ENCODE measurements around the gene MCM9. TPM values are rescaled to one million over a fixed set of nuclear protein-coding genes. Genes with fewer than 3 reads are reported as not detected.

MCM9 gene
- 18.0 TPM for total RNA-seq (ENCODE audit: unreplicated experiment)
- long read RNA-seq, partial matches to known transcripts, result 0 of 7 reads
- long read RNA-seq, other reads (novel, unspliced or antisense), result 4 of 7 reads

DNA sequence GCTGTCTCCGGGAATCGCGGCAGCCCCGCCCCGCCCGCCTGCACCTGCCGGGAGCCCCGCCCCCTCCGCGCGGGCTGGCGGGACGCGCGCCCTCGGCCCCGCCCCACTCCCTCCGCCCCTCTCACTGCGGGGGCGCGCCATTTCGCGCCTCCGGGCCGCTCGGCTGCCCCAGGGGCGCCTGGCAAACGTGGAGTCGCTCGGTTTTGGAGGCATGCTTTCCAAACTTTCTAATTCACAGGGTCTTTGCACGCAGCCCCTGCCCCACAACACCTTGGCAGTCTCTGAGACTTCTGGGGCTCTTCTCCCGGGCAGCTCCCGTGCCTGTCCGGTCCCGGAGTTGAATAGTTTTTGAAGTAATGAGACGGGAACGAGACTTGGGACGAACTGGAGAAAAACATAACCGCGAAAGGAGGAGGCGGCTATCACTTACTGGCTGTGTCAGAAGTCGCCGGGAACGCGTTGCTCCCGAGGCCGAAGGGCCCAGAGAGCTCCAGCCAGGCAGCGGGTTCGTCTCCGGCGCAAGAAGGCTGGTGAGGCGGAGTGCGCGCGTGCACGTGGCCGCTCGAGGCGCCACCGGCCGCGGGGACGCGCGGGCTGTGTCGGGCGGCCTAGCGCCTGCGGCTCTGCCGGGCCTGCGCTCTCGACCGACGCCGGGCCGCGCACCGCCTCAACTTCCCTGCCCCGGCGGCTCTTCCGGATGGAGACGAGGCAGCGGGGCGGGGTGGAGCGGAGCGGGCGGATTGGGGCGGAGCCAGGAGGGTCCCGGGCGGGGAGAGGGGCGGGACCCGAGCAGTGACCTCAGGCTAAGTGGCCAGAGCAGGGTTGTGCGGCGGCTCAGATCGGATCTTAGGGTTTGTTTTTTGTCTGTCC, at the start of gene MCM9:
Gene MCM9 (minus strand): TSS at position 699 of the 870 bp plus-strand sequence. CDS start 3,436 bp downstream, outside the sequence.
- H3K9me3 Mint-ChIP-seq (ENCODE audit: unreplicated experiment), result peaks cover 2% of the 10 kb centered on the region
- peaks cover 12% of the 10 kb centered on the region for H3K4me1 Mint-ChIP-seq (ENCODE audit: low read depth, unreplicated experiment)
- peak within 1 kb of the TSS; percentile 94 for H3K4me3 Mint-ChIP-seq (ENCODE audit: unreplicated experiment)
- H3K27me3 Mint-ChIP-seq (ENCODE audit: unreplicated experiment), result no peaks in the 10 kb centered on the region
- TF ChIP-seq, protein P1, sequence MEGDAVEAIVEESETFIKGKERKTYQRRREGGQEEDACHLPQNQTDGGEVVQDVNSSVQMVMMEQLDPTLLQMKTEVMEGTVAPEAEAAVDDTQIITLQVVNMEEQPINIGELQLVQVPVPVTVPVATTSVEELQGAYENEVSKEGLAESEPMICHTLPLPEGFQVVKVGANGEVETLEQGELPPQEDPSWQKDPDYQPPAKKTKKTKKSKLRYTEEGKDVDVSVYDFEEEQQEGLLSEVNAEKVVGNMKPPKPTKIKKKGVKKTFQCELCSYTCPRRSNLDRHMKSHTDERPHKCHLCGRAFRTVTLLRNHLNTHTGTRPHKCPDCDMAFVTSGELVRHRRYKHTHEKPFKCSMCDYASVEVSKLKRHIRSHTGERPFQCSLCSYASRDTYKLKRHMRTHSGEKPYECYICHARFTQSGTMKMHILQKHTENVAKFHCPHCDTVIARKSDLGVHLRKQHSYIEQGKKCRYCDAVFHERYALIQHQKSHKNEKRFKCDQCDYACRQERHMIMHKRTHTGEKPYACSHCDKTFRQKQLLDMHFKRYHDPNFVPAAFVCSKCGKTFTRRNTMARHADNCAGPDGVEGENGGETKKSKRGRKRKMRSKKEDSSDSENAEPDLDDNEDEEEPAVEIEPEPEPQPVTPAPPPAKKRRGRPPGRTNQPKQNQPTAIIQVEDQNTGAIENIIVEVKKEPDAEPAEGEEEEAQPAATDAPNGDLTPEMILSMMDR (IDR thresholded peaks at IDR 0.05; ENCODE audit: partially characterized antibody, unreplicated experiment), result no peak
- DNase-seq, result peak; percentile 96
- H3K36me3 Mint-ChIP-seq (ENCODE audit: unreplicated experiment), result no peaks in the 10 kb centered on the region
- peak within 1 kb of the TSS; percentile 91 for H3K27ac Mint-ChIP-seq (ENCODE audit: unreplicated experiment)

DNA sequence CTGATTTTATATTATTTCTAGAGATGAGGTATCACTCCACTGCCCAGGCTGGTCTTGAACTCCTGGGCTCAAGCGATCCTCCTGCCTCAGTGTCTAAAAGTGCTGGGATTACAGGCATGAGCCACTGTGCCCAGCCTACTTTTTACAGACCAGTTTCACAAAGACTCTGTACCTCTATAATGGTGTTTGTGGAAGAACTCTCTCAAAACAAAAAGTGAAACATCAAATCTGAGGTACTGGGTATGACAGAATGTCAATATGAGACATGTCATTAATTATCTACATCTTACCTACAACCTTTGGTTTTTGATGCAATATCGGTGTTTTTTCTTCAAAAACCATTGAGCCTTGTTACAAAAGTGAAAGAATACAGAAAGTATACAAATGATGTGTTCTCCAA, 49.4 kb upstream of the MCM9 start:
- Mint-ChIP-seq H3K4me3 (ENCODE audit: unreplicated experiment) (no peak overlapping the region), H3K4me1 (ENCODE audit: low read depth, unreplicated experiment) (no peaks in the 10 kb centered on the region), H3K36me3 (ENCODE audit: unreplicated experiment) (peaks cover 4% of the 10 kb centered on the region), H3K27ac (ENCODE audit: unreplicated experiment) (no peak overlapping the region), H3K9me3 (ENCODE audit: unreplicated experiment) (no peaks in the 10 kb centered on the region), H3K27me3 (ENCODE audit: unreplicated experiment) (no peaks in the 10 kb centered on the region)
- TF ChIP-seq, protein P1 (IDR thresholded peaks at IDR 0.05; ENCODE audit: partially characterized antibody, unreplicated experiment), result no peak
- no peak for DNase-seq

DNA sequence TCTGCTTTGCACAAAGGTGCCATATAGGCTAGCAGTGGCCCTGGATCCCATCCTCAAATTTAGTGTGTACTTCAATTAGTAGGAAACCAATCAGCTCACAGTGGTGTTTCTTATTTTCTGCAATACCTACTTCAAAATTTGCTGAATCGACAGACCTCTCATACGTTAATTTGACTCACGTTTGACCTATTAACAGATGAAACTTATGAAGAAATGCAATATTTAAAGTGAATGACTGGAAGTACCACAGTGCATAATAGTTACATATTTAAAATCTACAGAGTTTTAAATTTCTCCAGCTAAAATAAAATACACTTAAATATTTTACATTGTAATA, 47.6 kb upstream of the MCM9 start:
- no peaks in the 10 kb centered on the region for H3K27me3 Mint-ChIP-seq (ENCODE audit: unreplicated experiment)
- no peak for DNase-seq
- H3K9me3 Mint-ChIP-seq (ENCODE audit: unreplicated experiment), result no peaks in the 10 kb centered on the region
- H3K4me1 Mint-ChIP-seq (ENCODE audit: low read depth, unreplicated experiment), result no peaks in the 10 kb centered on the region
- no peak overlapping the region for H3K27ac Mint-ChIP-seq (ENCODE audit: unreplicated experiment)
- no peak overlapping the region for H3K4me3 Mint-ChIP-seq (ENCODE audit: unreplicated experiment)
- peaks cover 4% of the 10 kb centered on the region for H3K36me3 Mint-ChIP-seq (ENCODE audit: unreplicated experiment)
- TF ChIP-seq, protein P1 (IDR thresholded peaks at IDR 0.05; ENCODE audit: partially characterized antibody, unreplicated experiment), result no peak

DNA sequence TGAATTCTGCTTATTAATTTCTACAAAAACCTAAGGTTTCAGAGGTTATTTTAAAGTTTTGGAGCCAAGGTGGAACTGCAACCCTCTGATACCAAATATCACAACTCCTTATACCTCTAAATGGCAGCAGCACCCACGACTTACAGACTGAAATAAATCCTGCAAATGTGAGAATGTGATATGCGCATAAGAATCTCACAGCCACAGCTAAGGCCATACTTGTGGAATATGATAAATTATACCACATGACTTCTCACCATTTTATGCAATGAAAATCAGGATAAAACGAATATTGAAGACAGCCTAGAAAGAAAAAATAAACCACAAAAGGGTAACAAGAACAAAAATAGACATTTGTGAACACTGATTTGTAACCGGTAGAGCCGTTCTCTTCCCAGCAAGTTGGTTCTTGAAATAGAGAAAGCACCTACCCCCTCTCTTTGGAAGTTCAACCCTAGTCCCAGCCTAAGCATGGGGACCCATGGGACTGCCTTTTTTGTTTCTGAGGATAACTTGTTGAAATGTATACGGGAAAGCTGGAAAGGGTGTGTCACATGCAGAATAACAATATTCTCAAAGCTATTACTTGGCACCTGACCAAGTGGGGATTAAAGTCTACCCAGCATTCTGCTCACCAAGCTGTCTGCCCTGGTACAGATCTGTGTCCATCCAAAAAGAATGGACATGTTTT, 47.1 kb upstream of the MCM9 start:
- Mint-ChIP-seq H3K4me1 (ENCODE audit: low read depth, unreplicated experiment) (no peaks in the 10 kb centered on the region), H3K9me3 (ENCODE audit: unreplicated experiment) (no peaks in the 10 kb centered on the region), H3K27ac (ENCODE audit: unreplicated experiment) (no peak overlapping the region), H3K4me3 (ENCODE audit: unreplicated experiment) (no peak overlapping the region), H3K36me3 (ENCODE audit: unreplicated experiment) (peaks cover 4% of the 10 kb centered on the region), H3K27me3 (ENCODE audit: unreplicated experiment) (no peaks in the 10 kb centered on the region)
- no peak for DNase-seq
- TF ChIP-seq, protein P1 (IDR thresholded peaks at IDR 0.05; ENCODE audit: partially characterized antibody, unreplicated experiment), result no peak

DNA sequence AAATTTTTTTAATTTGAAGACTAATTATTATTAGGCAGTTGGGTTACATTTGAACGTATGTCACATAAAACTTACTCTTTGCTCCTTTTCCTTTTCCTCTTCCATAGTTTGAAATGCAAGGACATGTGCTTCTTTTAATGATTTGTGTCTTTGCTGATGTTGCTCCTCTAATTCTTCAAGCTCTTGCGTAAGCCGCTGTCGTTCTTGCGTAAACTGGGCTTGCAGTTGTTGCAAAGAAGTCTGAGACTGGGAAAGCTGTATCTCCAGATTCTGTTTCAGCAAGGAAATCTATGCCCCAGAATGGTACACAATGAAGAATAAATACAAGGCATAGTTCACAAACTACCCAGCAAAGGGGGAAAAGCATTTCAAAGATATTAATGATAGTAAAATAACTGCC, 45.1 kb upstream of the MCM9 start:
- peaks cover 4% of the 10 kb centered on the region for H3K36me3 Mint-ChIP-seq (ENCODE audit: unreplicated experiment)
- no peak overlapping the region for H3K4me3 Mint-ChIP-seq (ENCODE audit: unreplicated experiment)
- H3K4me1 Mint-ChIP-seq (ENCODE audit: low read depth, unreplicated experiment), result no peaks in the 10 kb centered on the region
- no peak for DNase-seq
- H3K27me3 Mint-ChIP-seq (ENCODE audit: unreplicated experiment), result no peaks in the 10 kb centered on the region
- H3K27ac Mint-ChIP-seq (ENCODE audit: unreplicated experiment), result no peak overlapping the region
- TF ChIP-seq, protein P1 (IDR thresholded peaks at IDR 0.05; ENCODE audit: partially characterized antibody, unreplicated experiment), result no peak
- no peaks in the 10 kb centered on the region for H3K9me3 Mint-ChIP-seq (ENCODE audit: unreplicated experiment)
